Inferior parietal cortex (tissue), 1 donor: ENCODE results near the gene DENND5A.
"Not testable (repeated sequence)": the region's sequence is repeated elsewhere in the genome, so short reads cannot be mapped to it uniquely, and the experiment has no call there.

Experiments used
- DNase-seq: peaks from one replicate; pipeline ENCODE4 v3.0.0-alpha.2; 2016; ENCODE audit errors: extremely low spot score

Gene DENND5A

DNA sequence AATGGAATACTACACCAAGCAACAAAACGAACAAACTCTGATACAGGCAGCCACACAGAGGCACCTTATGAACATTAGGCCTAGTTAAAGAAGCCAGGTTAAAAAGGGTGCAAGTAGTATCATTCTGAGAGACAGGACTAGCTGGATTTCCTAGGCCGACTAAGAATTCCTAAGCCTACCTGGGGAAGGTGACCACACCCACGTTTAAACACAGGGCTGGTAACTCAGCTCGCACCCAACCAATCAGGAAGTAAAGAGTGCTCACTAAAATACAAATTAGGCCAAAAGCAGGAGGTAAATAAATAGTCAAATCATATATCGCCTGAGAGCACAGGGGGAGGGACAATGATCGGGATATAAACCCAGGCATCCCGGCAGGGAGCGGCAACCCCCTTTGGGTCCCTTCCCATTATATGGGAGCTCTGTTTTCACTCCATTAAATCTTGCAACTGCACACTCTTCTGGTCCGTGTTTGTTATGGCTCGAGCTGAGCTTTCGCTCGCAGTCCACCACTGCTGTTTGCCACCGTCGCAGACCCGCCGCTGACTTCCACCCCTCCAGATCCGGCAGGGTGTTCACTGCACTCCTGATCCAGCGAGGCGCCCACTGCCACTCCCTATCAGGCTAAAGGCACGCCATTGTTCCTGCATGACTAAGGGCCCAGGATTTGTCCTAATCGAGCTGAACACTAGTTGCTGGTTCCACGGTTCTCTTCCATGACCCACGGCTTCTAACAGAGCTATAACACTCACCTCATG lies 167.8 kb downstream of the DENND5A start:
- DNase-seq, result not testable (repeated sequence)

- DNase-seq, result no peak
Measured at GRCh38 chr11:9096427-9096826, 168.7 kb downstream of the DENND5A start.

DNA sequence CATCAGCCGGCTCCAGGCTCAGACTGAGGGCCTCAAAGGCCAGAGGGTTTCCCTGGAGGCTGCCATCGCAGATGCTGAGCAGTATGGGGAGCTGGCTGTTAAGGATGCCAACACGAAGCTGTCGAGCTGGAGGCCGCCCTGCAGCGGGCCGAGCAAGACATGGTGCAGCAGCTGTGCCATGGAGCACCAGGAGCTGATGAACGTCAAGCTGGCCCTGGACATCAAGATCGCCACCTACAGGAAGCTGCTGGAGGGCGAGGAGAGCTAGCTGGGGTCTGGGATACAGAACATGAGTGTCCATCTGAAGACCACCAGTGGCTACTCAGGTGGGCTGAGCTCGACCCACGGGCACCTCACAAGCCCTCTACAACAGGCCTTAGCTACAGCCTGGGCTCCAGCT lies 169.7 kb downstream of the DENND5A start:
- DNase-seq, result no peak

GRCh38 chr11:9094420-9094819 lies 170.7 kb downstream of the DENND5A start:
- no peak for DNase-seq

- DNase-seq, result no peak
Measured at GRCh38 chr11:9092853-9093778, 172.0 kb downstream of the DENND5A start.

DNA sequence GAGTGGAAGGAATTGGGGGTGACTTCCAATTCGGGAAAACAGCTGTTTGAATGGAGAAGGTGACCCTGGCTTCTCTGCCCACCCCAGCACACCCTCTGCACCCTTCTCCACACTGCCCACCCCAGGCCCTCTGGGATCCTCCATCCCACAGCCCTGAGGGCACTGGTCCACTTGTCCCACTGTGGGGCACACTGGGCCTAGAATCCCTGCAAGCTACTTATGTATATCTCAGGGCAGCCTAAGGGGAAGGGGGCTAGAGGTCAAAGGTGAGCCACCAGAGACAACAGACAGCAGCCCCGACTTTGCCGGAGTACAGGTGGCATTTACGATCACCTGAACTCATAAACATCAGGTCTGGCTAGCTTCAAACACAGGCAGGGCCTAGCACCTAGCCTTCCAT lies 173.1 kb downstream of the DENND5A start:
- no peak for DNase-seq

- DNase-seq, result no peak
Measured at GRCh38 chr11:9091044-9091922, 173.9 kb downstream of the DENND5A start, which contains the start of gene SCUBE2. SCUBE2 (minus strand) TSS chr11:9091599; CDS start chr11:9091528, 71 bp downstream.

DNA sequence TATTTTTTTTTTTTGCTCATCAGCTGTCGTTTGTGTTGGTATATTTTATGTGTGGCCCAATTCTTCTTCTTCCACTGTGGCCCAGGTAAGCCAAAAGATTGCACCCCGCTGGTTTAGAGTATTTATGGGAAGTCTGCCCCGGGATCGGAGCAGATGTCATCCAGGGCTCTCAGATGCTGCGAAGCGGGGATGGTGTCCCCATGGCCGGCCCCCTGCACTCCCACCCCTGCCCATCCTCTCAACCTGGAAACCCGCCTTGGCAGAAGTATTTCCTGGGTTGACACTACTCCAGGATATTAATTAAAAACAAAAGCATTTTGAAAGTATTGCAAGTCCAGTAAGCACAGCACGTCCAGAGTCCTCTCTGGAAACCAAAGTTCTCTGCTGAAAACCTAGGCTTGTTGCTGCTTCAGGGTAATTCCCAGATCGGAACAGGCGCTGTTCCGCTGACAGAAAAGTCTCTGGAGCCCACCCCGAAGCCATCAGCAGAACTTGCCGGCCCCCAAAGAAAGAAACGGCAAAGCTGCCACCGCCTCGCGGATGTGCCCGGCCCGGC lies 174.6 kb downstream of the DENND5A start:
- no peak for DNase-seq

DNA sequence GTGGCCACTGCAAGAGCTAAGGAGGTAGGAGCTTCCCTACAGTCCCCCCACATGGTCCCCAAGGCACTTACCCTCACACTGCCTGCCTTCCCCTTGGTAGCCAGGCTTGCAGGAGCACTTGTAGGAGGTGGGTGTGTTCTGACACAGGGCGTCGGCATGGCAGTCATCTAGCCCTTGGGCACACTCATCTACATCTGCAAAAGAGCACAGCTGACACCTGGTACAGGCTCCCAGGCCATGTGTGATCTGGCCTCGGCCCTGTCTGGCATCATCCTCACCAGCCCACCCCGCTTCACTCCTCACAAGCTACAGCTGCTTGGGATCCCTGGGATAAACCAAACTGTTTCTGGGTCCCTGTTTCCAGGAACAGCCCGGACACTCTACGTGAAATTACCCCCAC lies 175.5 kb downstream of the DENND5A start:
- no peak for DNase-seq

GRCh38 chr11:9089061-9089460 lies 176.1 kb downstream of the DENND5A start:
- no peak for DNase-seq
